RWPE2 (cell line): ENCODE results near the gene ASB17.
A peak's percentile ranks its signal among the peaks of the same experiment; 100 is the strongest.
"Not testable (repeated sequence)": the region's sequence is repeated elsewhere in the genome, so short reads cannot be mapped to it uniquely, and the experiment has no call there.

Source experiments
- ATAC-seq: fragments of 200-7000 bp; cut with Tn5 transposase; 3 replicates; pipeline ENCODE4 v1.9.1; 2021; ENCODE audit warnings: low read depth
- DNase-seq: peaks from one replicate; pipeline ENCODE4 v3.0.0-alpha.2; 2020; ENCODE audit warnings: low spot score
- H3K27ac ChIP-seq: fragments of 450-650 bp; 2 replicates; pipeline ENCODE4 v1.5.1; 2017; ENCODE audit warnings: mild to moderate bottlenecking; ENCODE audit not compliant: poor library complexity, severe bottlenecking
- H3K27me3 ChIP-seq: fragments of 250-450 bp; sonication (Bioruptor Pico); 2 replicates; pipeline ENCODE4 v1.5.1; 2021; ENCODE audit warnings: mild to moderate bottlenecking, moderate library complexity; ENCODE audit not compliant: insufficient read depth, poor library complexity, severe bottlenecking
- H3K36me3 ChIP-seq: fragments of 250-450 bp; sonication (Bioruptor Pico); 2 replicates; pipeline ENCODE4 v1.5.1; 2020; ENCODE audit warnings: low read depth, mild to moderate bottlenecking, moderate library complexity
- H3K4me1 ChIP-seq: fragments of 250-450 bp; sonication (Bioruptor Pico); 2 replicates; pipeline ENCODE4 v1.5.1; 2021; ENCODE audit warnings: mild to moderate bottlenecking, moderate library complexity; ENCODE audit not compliant: insufficient read depth, poor library complexity, severe bottlenecking
- H3K4me3 ChIP-seq: fragments of 250-450 bp; sonication (Bioruptor Pico); 2 replicates; pipeline ENCODE4 v1.5.1; 2021; ENCODE audit warnings: mild to moderate bottlenecking, moderate library complexity; ENCODE audit not compliant: severe bottlenecking
- H3K9me3 ChIP-seq: fragments of 250-450 bp; sonication (Bioruptor Pico); 2 replicates; pipeline ENCODE4 v1.5.1; 2021; ENCODE audit warnings: mild to moderate bottlenecking, moderate library complexity; ENCODE audit not compliant: severe bottlenecking
- CTCF ChIP-seq: fragments of 450-650 bp; IDR thresholded peaks from one replicate; pipeline ENCODE4 v1.5.1; 2017; ENCODE audit warnings: mild to moderate bottlenecking, moderate library complexity; ENCODE audit not compliant: poor library complexity, severe bottlenecking

Gene ASB17

GRCh38 chr1:75964760-75965408 is 32.7 kb upstream of the ASB17 start:
- TF ChIP-seq CTCF = no peak
- no peaks in the 10 kb centered on the region for H3K27me3 ChIP-seq
- DNase-seq (no peak), ATAC-seq (no peak)
- no peaks in the 10 kb centered on the region for H3K36me3 ChIP-seq
- H3K27ac ChIP-seq = peak overlapping the region; percentile 14
- H3K4me3 ChIP-seq = no peak overlapping the region
- H3K4me1 ChIP-seq = peaks cover 4% of the 10 kb centered on the region
- H3K9me3 ChIP-seq = no peaks in the 10 kb centered on the region

- not testable (repeated sequence) for DNase-seq
- H3K27ac ChIP-seq = peak overlapping the region; percentile 14
Measured at GRCh38 chr1:75964110-75964759, 32.0 kb upstream of the ASB17 start.

GRCh38 chr1:75954586-75954985 is 22.4 kb upstream of the ASB17 start:
- DNase-seq = no peak
- H3K4me1 ChIP-seq = no peaks in the 10 kb centered on the region
- no peak overlapping the region for H3K27ac ChIP-seq
- no peaks in the 10 kb centered on the region for H3K27me3 ChIP-seq
- ATAC-seq = peak; percentile 55; the same call in 1 of the 3 replicates
- H3K4me3 ChIP-seq = no peak overlapping the region
- TF ChIP-seq CTCF = no peak
- H3K36me3 ChIP-seq = no peaks in the 10 kb centered on the region
- no peaks in the 10 kb centered on the region for H3K9me3 ChIP-seq

More at GRCh38 chr1:75964110-75964759, 32.0 kb upstream of the ASB17 start:
- H3K4me3 ChIP-seq, H3K9me3 ChIP-seq, H3K36me3 ChIP-seq, H3K27me3 ChIP-seq, H3K4me1 ChIP-seq: not testable (repeated sequence)
- peak; percentile 66 for ATAC-seq

- DNase-seq (no peak), ATAC-seq (no peak)
- TF ChIP-seq CTCF = no peak
- Histone ChIP-seq H3K27ac (no peak overlapping the region), H3K36me3 (no peaks in the 10 kb centered on the region), H3K9me3 (no peaks in the 10 kb centered on the region), H3K27me3 (no peaks in the 10 kb centered on the region), H3K4me3 (no peak overlapping the region), H3K4me1 (no peaks in the 10 kb centered on the region)
Measured at GRCh38 chr1:75953461-75953860, 21.3 kb upstream of the ASB17 start.

GRCh38 chr1:75952016-75952415 is 19.8 kb upstream of the ASB17 start:
- TF ChIP-seq CTCF = no peak
- H3K27me3 ChIP-seq = no peaks in the 10 kb centered on the region
- no peaks in the 10 kb centered on the region for H3K9me3 ChIP-seq
- no peak overlapping the region for H3K27ac ChIP-seq
- DNase-seq (no peak), ATAC-seq (no peak)
- H3K36me3 ChIP-seq = no peaks in the 10 kb centered on the region
- H3K4me1 ChIP-seq = no peaks in the 10 kb centered on the region
- no peak overlapping the region for H3K4me3 ChIP-seq
